HL-60/S4 treated with retinoic acid at 250 ng/mL for 4 days and 3 days (cell line): ENCODE data around the gene GRXCR2.
"Not testable (repeated sequence)": the region's sequence is repeated elsewhere in the genome, so short reads cannot be mapped to it uniquely, and the experiment has no call there.

Experiments used
- in situ Hi-C: fragments of 300-500 bp; cut with MboI; formaldehyde crosslinking; loops from 2 replicates; pipeline ENCODE4 v1.7.0; 2022; ENCODE audit warnings: low sequenced_read_pairs

Gene GRXCR2

DNA sequence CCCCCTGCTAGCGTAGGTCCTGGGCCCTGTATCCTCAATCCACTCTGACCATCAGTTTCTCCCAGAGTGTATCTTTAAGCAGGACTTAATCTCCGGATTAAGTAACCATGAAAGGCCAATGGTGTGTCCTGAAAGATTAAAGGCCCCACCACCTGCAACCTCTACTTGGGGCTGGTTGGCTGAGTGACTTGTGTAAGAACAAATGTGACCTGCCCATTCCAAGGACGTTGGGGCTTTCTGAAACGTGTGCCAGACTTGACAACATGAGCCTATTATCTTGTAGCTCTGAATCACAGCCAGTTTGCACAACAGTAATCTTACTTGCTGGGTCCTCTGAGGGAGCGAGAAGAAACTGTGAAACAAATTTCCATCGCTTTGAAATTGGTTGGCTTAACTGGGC lies 34.5 kb downstream of the GRXCR2 start:
- in situ Hi-C loops = no loop called here

DNA sequence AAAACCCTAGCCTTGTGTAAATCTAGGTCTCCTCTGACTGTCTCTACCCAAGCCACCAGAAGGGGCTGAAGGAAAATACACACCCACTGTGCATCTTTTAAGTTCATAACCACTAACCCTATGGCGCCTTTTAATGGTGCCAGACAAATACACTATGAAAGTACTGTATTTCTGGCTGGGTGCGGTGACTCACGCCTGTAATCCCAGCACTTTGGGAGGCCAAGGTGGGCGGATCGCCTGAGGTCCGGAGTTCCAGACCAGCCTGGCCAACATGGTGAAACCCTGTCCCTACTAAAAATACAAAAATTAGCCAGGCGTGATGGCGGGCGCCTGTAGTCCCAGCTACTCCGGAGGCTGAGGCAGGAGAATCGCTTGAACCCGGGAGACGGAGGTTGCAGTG lies 36.6 kb downstream of the GRXCR2 start:
- in situ Hi-C loops = not testable (repeated sequence)

DNA sequence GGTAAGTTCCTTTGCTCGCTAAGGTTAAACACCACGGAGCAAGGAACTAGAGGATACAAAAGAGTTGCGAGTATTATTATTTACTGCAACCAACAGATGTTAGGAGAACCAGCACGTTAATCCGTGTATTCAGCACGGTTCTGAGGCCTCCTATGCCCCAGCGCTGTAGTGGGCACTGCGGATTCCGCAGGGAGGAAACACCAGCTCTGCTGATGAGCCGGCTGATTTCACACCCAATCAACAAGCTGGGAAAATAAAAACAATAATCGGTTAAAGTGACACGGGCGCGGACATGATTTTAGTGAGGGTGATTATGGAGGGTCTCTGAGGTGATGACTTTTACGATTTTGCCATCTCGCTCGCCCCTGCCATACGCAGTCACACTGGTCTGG lies 37.0 kb downstream of the GRXCR2 start:
- in situ Hi-C loops = no loop called here

DNA sequence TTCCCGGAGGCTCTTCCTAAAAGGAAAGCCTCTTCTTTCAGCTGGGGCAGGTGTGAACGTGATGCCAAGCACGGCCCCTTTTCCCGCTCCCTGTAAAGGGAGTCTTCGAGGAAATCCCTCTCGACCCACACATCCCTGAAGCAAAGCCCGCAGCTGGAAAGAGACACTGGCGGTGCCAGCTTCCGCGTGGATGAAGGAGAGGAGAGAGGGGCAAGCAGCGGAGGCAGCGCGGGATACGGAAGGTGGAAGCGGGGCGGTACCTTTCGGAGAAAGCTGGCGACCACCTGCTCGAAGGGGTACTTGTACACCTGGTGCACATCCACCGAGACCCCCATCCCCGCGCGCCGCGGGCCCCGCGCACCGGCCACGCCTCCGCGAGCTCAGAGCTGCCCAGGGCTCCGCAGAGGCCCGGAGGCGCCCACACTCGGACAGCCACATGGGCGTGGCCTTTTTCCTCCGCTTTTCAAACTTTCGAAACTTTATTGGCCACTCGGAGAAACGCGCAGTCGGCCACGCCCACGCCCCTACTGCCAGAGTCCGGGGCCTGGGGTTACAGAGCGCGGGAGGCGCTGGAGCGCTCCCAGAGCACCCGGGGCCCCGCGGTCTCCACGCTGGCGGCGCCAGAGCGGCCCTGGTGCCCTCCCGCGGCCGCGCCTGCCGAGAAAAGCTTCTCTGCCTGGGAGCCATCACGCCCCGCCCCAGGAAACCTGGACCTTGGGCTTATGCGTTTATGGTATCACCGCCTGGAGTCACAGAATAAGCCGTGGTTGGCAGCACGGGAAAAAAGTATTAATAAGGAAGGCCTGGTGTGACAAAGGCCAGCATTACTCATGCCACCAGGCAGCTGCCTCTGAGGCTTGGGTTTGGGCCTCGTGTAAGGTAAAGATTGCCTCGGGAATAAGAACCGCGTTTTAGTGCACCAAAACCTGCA lies 37.6 kb downstream of the GRXCR2 start, which contains the start of gene PRELID2:
Gene PRELID2, minus strand, starts transcription at position 426 of the 931 bp plus-strand sequence. Its CDS starts 91 bp downstream, at position 335.
- in situ Hi-C loops = no loop called here

DNA sequence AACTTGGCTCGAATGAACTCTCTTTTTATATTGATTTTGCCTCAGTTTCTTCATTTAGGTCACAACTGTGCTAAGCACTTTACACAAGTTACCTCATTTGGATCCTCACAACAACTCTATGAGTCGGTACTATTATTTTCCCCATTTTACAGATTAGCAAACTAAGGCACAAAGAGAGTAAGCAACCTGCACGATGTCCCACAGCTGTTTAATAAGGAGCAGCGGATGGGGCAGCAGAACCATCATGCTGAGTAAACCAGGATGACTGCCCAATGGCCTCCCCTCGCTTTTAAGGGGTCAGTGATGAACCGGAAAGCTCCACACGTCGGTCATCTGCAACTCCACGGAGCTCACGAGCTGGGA lies 38.3 kb downstream of the GRXCR2 start:
- in situ Hi-C loops = no loop called here

DNA sequence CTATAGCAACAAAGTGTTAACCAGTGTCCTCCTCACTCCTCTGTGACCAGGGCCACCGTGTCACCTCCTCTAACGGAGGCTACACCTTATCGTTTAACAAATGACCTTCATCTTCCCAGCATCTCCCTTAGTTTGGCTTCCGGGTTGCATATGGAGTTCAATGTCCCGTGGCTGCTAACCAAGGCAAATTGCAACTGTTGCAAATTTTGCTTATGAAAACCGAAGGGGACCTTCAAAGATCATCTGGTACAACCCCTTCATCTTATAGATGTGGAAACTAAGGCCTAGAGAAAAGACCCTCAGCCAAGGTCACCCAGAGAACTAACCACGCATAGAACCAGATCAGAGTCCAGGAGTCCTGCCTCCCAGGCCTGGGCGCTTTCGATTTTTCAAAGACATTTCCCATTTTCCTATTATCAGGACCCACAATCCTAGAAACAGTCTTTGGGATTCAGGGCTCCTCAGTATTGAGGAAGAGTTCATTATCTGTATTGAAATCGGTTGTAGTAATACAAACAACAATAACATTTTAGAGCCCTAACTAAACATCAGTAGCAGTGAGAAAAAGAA lies 39.1 kb downstream of the GRXCR2 start:
- in situ Hi-C loops = no loop called here

DNA sequence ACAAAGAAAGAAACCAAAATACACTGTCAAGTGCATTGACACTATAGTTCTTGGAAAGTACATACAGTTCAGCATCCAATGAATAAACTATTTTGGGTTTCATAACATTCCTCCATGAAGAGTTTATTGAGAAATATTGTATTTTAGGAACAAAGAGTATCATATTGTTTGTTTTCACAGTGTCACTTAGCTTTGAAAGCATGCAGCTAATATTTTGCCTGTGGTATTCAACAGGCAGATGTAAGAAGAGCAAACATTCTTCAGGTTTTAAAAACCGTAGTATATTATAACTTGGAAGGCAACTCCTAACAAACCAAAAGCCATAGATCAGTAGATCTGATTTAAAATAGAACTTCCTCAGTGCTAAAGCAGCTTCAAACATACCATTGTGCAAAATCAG lies 42.2 kb downstream of the GRXCR2 start:
- in situ Hi-C loops = no loop called here

DNA sequence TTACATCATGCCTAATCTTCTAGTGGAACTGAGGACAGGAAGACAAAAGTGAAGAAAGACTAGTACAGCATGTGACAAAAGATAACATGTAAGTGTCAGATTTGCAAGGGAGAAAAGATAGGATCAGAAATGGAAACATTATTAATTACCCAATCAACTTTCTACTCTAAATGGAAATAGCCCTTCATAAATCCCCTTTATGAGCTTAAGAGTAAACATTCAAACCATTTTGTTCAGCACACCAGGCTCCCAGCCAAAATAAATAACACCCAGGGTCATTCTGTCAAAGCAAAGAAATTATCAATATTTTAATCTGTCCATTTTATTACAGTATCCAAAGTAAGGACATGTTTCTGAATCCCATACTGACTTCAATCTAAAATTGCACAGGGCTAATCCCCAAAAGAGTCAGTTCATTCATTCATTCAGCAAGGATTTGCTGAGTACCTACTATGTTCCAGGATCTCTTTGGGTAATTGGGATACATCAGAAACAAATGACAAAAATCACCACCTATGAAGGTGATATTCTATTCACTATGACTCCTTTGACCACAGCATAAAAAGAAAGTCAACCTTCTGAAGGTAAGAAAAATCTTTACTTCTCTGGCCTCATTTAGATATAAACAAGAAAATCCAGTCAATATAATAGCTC lies 43.0 kb downstream of the GRXCR2 start:
- in situ Hi-C loops = no loop called here

DNA sequence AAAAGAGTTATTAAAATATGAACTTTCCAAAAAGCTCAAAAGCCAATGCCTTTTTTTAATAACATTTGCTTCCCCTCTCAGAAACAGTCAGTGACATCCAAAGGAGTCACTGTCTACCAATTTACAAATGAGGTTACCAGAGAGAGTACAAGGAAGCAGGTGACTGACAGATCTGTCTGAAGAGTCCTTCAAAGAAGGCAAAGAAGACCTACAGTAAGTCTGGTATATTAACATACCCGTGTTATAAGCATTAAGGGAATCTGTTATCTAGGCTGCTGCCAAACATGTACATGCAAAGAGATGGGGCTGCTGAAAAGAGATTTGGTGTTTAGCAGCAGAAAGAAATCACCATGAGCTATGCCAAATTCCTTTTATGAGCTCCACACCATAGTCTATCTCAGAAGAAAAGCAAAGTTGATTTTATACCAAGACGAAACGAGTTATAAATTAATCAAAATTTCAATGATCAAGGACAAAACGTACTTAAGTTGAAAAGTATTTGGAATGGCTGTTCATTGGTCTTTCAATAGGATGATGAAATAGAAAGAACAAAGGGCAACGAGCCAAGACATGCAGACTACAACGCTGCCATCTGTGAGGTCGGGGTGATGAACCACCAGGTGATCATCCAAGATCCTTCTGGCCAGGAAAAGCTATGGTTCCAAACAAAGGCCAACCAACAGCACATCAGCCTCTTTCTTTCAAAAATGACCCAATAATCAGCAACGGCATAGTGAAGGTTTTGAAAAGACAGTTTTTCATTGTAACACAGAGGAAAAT lies 45.7 kb downstream of the GRXCR2 start:
- in situ Hi-C loops = no loop called here

DNA sequence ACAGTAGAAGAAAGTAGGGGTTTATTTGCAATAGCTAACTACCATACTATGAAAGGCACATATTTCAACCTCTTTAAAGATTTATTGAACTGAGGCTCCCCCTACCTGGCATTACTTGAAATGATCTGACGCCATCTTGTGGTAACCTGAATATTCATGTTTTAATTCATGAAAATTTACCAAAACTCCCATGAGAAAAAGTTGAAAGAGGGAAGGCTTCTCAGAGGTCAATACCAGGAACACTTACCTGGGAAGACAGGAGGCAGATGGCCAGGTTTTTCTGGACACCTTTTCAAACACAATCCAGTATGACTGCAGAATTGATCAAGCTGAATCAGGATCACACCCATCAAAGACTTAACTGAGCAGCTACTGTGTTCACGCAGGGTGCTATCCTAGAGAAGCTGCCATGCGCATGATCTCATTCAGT lies 47.0 kb downstream of the GRXCR2 start:
- in situ Hi-C loops = no loop called here

DNA sequence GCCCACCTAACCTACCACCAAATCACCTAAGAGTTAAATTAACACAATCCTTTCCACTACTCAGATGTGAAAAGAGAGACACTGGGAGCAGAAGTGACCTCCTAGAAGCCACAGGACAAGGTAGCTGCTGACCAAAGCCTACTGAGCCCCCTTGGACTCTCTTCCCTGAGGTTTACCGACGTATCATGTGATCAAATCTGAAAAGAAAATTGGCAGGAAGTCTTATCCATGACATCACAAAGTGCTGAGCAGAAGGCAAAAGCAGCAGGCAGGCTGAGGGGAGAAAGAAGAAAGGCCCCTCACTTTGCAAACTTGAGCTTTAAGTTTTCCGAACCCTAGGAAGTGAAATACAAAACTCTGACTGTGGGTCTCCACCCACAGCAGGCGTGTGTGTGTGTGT lies 48.8 kb downstream of the GRXCR2 start:
- in situ Hi-C loops = no loop called here

DNA sequence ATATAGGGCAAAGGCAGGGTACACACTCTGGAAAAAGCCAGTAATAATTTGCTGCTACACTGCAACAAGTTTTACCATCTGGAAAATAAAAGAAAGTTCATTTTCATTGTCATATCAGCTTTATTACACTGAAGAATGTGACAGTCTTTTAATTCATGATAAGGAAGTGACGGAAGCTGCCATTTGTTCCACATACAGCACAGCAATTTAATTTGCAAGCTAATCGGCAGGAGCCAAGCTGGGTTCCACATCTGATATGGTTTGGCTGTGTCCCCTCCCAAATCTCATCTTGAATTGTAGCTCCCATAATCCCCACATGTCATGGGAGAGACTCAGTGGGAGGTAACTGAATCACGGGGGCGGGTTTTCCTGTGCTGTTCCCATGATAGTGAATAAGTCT lies 54.2 kb downstream of the GRXCR2 start:
- in situ Hi-C loops = no loop called here

DNA sequence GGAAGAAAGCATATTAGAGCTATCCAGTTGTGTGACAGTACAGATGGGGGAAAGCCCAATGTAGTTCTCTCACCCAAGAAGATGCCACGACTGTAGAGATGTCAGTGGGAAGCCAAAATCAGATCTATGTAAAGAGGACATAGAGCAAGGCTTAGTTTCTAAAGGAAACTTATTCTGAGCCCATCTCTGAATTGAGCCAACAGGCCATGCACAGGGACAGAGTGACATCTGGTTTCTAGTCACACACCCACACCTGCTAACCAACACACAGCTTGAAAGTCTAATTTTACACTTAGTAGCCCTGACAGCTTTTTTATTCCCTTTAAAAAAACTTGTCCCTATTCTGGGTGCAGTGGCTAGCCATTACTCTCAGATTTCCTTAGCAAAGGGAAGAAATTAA lies 59.9 kb downstream of the GRXCR2 start:
- in situ Hi-C loops = no loop called here

DNA sequence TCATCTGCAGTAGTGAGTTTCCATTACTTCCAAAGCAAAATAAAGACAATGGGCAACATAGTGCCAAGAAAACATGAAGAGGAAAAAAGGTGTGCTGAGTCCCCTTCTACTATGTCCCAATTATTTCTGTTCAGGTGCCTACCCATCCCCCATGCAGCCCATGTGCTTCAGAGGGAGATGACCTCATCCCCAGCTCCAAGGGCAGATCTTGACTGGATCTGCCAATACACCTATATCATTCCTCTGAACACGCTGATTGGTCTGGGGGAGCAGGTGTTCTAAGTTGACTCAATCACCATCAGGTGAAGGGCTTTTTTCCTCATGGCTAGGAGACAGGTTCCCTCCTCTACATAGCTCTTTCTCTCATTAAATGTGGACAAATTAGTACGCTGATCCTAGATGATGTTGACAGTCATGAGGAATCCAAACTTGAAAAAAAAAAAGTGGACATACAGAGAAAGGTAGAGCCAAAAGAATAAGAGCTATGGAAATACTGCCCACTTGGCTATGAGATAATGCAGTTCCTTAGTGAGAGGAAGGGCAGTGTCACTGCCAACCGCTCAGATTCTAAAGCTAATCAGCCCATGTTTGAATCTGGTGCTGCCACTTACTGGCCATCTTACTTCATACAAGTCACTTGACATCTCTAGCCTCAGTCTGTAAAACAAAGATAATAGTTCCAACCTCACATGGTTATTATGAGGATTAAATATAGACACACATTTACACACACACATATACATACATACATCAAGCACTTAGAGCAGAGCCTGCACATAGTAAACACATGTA lies 60.8 kb downstream of the GRXCR2 start:
- in situ Hi-C loops = no loop called here
